BLaER1 (cell line): Measurements from ENCODE around the gene SUPT3H.
A peak's percentile ranks its signal among the peaks of the same experiment; 100 is the strongest.

ENCODE experiments used
- H3K27ac ChIP-seq: shearing (Covaris generic); formaldehyde crosslinking; 2 replicates; pipeline ENCODE4 v1.8.1; 2022
- H3K27me3 ChIP-seq: shearing (Covaris generic); formaldehyde crosslinking; 2 replicates; pipeline ENCODE4 v1.8.1; 2022
- H3K36me3 ChIP-seq: shearing (Covaris generic); formaldehyde crosslinking; 2 replicates; pipeline ENCODE4 v1.8.1; 2022
- H3K4me1 ChIP-seq: shearing (Covaris generic); formaldehyde crosslinking; 2 replicates; pipeline ENCODE4 v1.8.1; 2022
- H3K4me2 ChIP-seq: shearing (Covaris generic); formaldehyde crosslinking; 2 replicates; pipeline ENCODE4 v1.8.1; 2022
- H3K4me3 ChIP-seq: shearing (Covaris generic); formaldehyde crosslinking; 2 replicates; pipeline ENCODE4 v1.8.1; 2022
- H3K9ac ChIP-seq: shearing (Covaris generic); formaldehyde crosslinking; 2 replicates; pipeline ENCODE4 v1.8.1; 2022
- H3K9me3 ChIP-seq: shearing (Covaris generic); formaldehyde crosslinking; 2 replicates; pipeline ENCODE4 v1.8.1; 2022
- H4K20me1 ChIP-seq: shearing (Covaris generic); formaldehyde crosslinking; 2 replicates; pipeline ENCODE4 v1.8.1; 2022
- Cebpa-rat ChIP-seq: shearing (Covaris generic); IDR thresholded peaks from 2 replicates; pipeline ENCODE4 v1.8.1; 2022

Gene SUPT3H

GRCh38 chr6:44854712-44855443, 522.9 kb downstream of the SUPT3H start:
- no peak overlapping the region for H3K27ac ChIP-seq
- H4K20me1 ChIP-seq: no peaks in the 10 kb centered on the region
- no peak overlapping the region for H3K4me3 ChIP-seq
- H3K4me2 ChIP-seq: peak overlapping the region; percentile 48; the same call in 1 of the 2 replicates
- H3K9ac ChIP-seq: no peak overlapping the region
- H3K27me3 ChIP-seq: no peaks in the 10 kb centered on the region
- peaks cover 13% of the 10 kb centered on the region for H3K4me1 ChIP-seq
- H3K36me3 ChIP-seq: no peaks in the 10 kb centered on the region
- no peak for TF ChIP-seq Cebpa-rat
- no peaks in the 10 kb centered on the region for H3K9me3 ChIP-seq

DNA sequence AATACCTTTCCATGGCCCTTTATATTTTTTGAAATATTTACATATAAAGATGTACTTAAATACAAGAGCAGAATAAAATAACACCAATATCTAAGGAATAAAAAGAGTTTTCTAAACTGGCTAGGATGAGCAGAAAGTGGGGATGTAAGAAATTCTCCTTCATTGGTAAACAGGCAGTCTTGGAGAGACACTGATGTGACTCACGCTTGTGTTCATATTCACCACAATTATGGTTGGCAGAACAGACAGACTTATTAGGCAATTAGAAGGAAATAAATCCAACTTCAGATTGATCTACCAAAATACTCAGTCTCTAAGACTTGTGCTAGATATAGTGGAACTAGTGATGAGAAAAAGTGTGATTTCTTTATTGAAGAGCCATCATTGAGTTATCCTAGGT, 526.6 kb downstream of the SUPT3H start:
- Histone ChIP-seq H3K27me3 (no peaks in the 10 kb centered on the region), H3K4me1 (peaks cover 12% of the 10 kb centered on the region), H3K36me3 (no peaks in the 10 kb centered on the region), H4K20me1 (no peaks in the 10 kb centered on the region), H3K4me2 (no peak overlapping the region), H3K4me3 (no peak overlapping the region), H3K9ac (no peak overlapping the region), H3K9me3 (no peaks in the 10 kb centered on the region), H3K27ac (no peak overlapping the region)
- TF ChIP-seq Cebpa-rat: no peak

GRCh38 chr6:44850312-44850711, 527.4 kb downstream of the SUPT3H start:
- Histone ChIP-seq H3K4me1 (peaks cover 3% of the 10 kb centered on the region), H3K27me3 (no peaks in the 10 kb centered on the region), H4K20me1 (no peaks in the 10 kb centered on the region), H3K4me3 (no peak overlapping the region), H3K9ac (no peak overlapping the region), H3K9me3 (no peaks in the 10 kb centered on the region), H3K4me2 (no peak overlapping the region), H3K36me3 (no peaks in the 10 kb centered on the region), H3K27ac (no peak overlapping the region)
- no peak for TF ChIP-seq Cebpa-rat

- Histone ChIP-seq H3K9ac (no peak overlapping the region), H4K20me1 (no peaks in the 10 kb centered on the region), H3K4me3 (no peak overlapping the region), H3K4me1 (no peaks in the 10 kb centered on the region), H3K27ac (no peak overlapping the region), H3K27me3 (no peaks in the 10 kb centered on the region), H3K4me2 (no peak overlapping the region), H3K36me3 (no peaks in the 10 kb centered on the region), H3K9me3 (no peaks in the 10 kb centered on the region)
- no peak for TF ChIP-seq Cebpa-rat
Observed at GRCh38 chr6:44849806-44850205, 527.9 kb downstream of the SUPT3H start.

- Histone ChIP-seq H3K36me3 (no peaks in the 10 kb centered on the region), H3K4me2 (no peak overlapping the region), H3K4me1 (no peaks in the 10 kb centered on the region), H3K27me3 (no peaks in the 10 kb centered on the region), H3K9ac (no peak overlapping the region), H3K27ac (no peak overlapping the region), H3K9me3 (no peaks in the 10 kb centered on the region), H4K20me1 (no peaks in the 10 kb centered on the region), H3K4me3 (no peak overlapping the region)
- TF ChIP-seq Cebpa-rat: no peak
Observed at GRCh38 chr6:44843734-44844133, 534.0 kb downstream of the SUPT3H start.

GRCh38 chr6:44842616-44843015, 535.1 kb downstream of the SUPT3H start:
- no peaks in the 10 kb centered on the region for H3K27me3 ChIP-seq
- no peak overlapping the region for H3K4me2 ChIP-seq
- H3K4me1 ChIP-seq: no peaks in the 10 kb centered on the region
- H3K27ac ChIP-seq: no peak overlapping the region
- H3K9me3 ChIP-seq: no peaks in the 10 kb centered on the region
- no peak overlapping the region for H3K9ac ChIP-seq
- no peaks in the 10 kb centered on the region for H3K36me3 ChIP-seq
- no peak overlapping the region for H3K4me3 ChIP-seq
- TF ChIP-seq Cebpa-rat: no peak
- H4K20me1 ChIP-seq: no peaks in the 10 kb centered on the region

GRCh38 chr6:44841829-44842228, 535.9 kb downstream of the SUPT3H start:
- Histone ChIP-seq H3K27me3 (no peaks in the 10 kb centered on the region), H3K4me2 (no peak overlapping the region), H3K9ac (no peak overlapping the region), H3K36me3 (no peaks in the 10 kb centered on the region), H3K4me1 (no peaks in the 10 kb centered on the region), H3K4me3 (no peak overlapping the region), H3K9me3 (no peaks in the 10 kb centered on the region), H3K27ac (no peak overlapping the region), H4K20me1 (no peaks in the 10 kb centered on the region)
- no peak for TF ChIP-seq Cebpa-rat

DNA sequence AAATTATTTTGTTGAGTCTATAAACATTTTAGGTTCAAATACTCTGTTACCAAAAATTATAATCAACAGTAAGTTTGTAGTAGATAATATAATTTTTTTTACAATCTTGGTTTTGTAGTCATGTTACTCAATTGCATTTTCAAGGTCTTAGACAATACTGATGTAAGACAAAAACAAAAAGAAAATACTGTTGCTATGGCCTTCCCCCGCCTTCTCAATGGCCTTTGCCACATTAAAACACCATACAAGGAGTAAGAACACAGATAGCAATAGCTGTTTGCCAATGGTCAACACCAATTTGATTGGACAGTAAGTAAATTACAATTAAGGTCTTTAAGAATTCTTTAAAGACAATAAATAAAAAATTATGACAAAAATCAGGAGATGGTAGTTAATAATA, 540.0 kb downstream of the SUPT3H start:
- no peak overlapping the region for H3K9ac ChIP-seq
- H3K27me3 ChIP-seq: no peaks in the 10 kb centered on the region
- H3K9me3 ChIP-seq: no peaks in the 10 kb centered on the region
- H3K4me2 ChIP-seq: no peak overlapping the region
- H3K4me3 ChIP-seq: no peak overlapping the region
- TF ChIP-seq Cebpa-rat: no peak
- no peaks in the 10 kb centered on the region for H4K20me1 ChIP-seq
- no peak overlapping the region for H3K27ac ChIP-seq
- no peaks in the 10 kb centered on the region for H3K4me1 ChIP-seq
- H3K36me3 ChIP-seq: no peaks in the 10 kb centered on the region

DNA sequence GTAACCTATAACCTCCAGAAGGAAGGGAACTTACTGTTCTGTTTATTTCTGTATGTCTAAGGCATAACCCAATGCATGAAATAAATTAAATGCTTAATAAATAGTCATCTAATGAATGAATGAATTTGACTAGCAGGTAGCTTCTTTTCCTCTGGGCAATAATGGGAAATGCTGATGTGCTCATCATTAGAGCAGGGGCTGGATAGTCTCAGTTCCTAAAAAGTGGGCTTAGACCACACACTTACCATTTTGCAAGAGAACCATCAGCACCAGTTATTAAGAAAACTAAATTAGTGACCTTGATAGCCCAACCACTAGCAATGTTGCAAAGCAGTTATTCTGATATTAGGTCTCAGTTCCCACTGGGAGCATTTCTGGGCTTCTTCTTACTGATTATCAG, 540.5 kb downstream of the SUPT3H start:
- Histone ChIP-seq H3K27me3 (no peaks in the 10 kb centered on the region), H3K4me2 (no peak overlapping the region)
- no peak for TF ChIP-seq Cebpa-rat

DNA sequence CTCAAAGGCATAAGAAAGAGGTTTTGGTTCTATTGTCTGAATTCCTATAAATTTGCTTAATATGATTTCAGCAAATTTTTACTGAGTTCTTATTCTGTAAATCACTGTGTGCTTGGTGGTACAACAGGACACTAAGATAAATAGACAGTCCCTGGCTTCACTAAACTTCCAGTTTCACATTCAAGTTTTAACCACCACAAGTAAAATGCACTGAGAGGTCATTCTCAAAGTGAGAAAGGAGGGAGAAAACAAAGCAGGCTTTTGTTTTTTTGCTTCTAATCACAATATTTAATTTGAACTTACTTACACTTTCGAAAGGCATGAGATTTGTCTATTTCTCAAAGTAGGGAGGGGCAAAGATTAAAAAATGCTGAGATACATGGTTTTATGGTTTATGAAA, 544.5 kb downstream of the SUPT3H start:
- no peaks in the 10 kb centered on the region for H3K36me3 ChIP-seq
- no peaks in the 10 kb centered on the region for H3K27me3 ChIP-seq
- H3K4me1 ChIP-seq: peaks cover 21% of the 10 kb centered on the region
- no peaks in the 10 kb centered on the region for H4K20me1 ChIP-seq
- H3K4me3 ChIP-seq: no peak overlapping the region
- TF ChIP-seq Cebpa-rat: no peak
- no peak overlapping the region for H3K9ac ChIP-seq
- no peaks in the 10 kb centered on the region for H3K9me3 ChIP-seq
- no peak overlapping the region for H3K4me2 ChIP-seq
- H3K27ac ChIP-seq: no peak overlapping the region

More for the DNA sequence above, 540.5 kb downstream of the SUPT3H start:
- H3K9ac ChIP-seq: no peak overlapping the region
- no peak overlapping the region for H3K27ac ChIP-seq
- H4K20me1 ChIP-seq: no peaks in the 10 kb centered on the region
- no peak overlapping the region for H3K4me3 ChIP-seq
- no peaks in the 10 kb centered on the region for H3K36me3 ChIP-seq
- no peaks in the 10 kb centered on the region for H3K9me3 ChIP-seq
- H3K4me1 ChIP-seq: 0 out of 2 replicates have a peak, but pooled peaks cover under 1% of the 10 kb centered on the region
